ENCODE measurements around the gene ATXN2L.

The ATXN2L gene

GRCh38 chr16:28875134-28876018, 52.6 kb downstream of the ATXN2L start:
- TF ChIP-seq CTCF (IDR thresholded peaks at IDR 0.05; ENCODE audit: low read depth, low read length) = no peak

DNA sequence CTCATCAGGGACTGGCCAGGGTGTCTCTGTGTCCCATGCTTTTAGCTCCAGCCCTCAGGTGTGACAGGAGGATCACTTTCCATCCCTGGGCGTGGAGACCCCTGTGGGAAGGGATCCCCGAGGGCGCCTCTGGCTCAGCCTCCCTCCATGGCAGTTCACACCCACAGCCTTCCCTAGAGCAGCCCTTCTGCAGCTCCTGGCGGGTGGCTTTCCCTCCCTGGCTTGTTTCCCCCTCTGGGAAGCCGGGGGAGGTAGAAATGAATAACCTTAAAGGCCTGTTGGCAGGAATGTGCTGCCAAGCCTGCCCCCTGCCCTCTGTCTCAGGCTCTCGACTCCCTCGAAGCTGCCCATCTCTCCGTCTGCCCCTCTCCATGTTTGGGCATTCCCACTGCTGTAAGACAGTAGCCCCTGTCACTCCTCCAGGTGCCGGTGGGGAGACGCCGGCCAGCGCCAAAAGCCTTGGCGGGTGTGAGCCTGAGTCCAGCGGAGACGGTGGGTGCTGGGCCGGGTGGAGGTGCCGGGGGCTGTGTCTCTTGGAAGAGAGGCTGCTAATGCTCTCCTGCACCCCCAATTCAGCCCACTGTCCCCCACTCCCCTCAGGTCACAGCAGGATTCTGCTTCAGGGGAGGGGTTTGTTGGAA, 53.3 kb downstream of the ATXN2L start:
- no peak for TF ChIP-seq CTCF (IDR thresholded peaks at IDR 0.05; ENCODE audit: low read depth, low read length)
- H3K4me3 ChIP-seq (ENCODE audit: low read depth, low read length) = no peak overlapping the region

More at GRCh38 chr16:28875134-28876018, 52.6 kb downstream of the ATXN2L start:
- no peak overlapping the region for H3K4me3 ChIP-seq (ENCODE audit: low read depth, low read length)

DNA sequence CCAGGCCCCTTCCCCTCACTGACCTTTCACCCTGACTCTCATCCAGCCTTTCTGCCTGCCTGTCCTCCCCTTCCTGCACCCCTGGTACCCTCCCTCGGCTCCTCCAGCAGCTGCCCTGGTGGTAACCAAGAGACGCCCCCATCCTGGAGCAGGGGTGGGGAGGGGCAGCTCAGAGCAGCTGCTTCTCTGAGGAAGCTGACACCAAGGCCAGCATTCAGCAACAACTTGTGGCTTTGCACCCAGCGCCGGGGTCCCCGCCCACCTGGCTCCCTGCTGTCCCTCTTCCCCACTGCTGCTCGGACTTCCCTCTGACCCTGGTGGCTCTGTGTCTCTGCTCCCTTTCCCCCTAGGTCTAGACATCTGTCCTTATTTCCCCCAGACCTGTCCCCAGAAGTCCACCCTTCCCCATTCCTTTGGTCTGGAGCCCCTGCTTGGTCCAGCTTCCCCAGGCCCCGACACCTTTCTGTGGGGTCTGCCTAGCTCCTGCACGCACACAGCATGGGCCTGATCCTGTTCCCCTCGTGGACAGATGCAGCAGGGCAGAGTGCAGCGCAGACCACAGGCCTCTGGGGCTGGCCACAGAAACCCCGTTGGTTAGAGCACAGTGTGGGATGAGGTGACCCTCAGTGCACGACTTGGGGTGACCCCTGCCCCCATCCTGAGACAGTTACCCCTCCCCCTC, 54.3 kb downstream of the ATXN2L start:
- no peak for TF ChIP-seq CTCF (IDR thresholded peaks at IDR 0.05; ENCODE audit: low read depth, low read length)
- no peak overlapping the region for H3K4me3 ChIP-seq (ENCODE audit: low read depth, low read length)

DNA sequence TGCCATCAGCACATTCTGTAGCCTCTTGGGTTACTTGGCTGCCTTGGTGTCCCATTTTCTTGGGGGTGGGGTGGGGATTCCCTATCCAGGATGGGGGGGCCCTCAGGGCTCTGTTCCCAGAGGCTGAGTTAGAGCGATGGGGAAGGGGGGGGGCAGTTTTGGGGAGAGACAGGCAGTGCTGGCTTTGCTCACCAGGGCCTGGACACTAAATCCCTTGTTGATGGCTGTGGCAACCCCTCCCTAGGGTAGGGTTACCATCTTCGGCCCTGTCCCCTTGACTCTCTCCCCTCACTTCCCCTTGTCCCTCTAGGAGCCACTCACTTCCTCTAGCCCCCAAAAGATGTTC, 54.8 kb downstream of the ATXN2L start:
- TF ChIP-seq CTCF (IDR thresholded peaks at IDR 0.05; ENCODE audit: low read depth, low read length) = no peak
- no peak overlapping the region for H3K4me3 ChIP-seq (ENCODE audit: low read depth, low read length)

DNA sequence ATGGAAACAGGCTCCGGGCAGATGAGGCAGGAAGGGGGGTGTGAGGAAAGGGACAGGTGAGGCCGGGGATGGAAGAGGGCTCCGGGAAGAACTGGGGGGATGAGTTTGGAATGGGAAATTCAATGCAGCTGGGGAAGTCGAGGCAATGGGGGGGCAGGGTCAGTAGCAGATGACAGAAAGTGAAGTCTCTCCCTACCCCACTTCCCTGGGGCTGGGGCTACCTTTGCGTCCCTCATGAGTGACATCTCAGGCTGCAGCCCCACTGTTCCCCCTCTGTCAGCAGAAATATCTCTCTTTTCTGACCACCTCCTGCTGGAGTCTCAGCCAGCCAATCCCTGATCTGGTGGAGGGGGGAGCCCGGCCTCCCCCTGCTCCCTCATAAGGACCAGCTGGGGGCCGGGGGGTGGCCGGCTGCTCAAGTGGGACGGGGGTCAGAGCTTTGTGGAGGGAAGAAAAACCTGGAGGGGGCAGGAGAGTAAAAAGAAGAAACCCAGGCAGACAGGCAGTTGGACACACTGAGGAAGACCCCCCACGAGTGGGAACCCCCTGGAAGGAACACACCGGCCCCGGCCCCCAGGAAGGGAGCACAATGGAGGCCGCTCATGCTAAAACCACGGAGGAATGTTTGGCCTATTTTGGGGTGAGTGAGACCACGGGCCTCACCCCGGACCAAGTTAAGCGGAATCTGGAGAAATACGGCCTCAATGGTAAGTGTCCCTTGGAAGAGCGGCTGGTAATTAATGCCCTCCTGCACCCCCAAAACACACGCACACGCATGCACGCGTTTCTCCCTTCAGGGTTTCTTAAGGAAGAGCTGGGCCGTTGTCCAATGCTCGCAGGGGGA, 55.5 kb downstream of the ATXN2L start, which contains the start of gene ATP2A1:
Gene ATP2A1 (plus strand): TSS at position 406 of the 844 bp plus-strand sequence. CDS start 184 bp downstream, at position 590.
- no peak for TF ChIP-seq CTCF (IDR thresholded peaks at IDR 0.05; ENCODE audit: low read depth, low read length)
- H3K4me3 ChIP-seq (ENCODE audit: low read depth, low read length) = peak within 1 kb of the TSS; percentile 79

DNA sequence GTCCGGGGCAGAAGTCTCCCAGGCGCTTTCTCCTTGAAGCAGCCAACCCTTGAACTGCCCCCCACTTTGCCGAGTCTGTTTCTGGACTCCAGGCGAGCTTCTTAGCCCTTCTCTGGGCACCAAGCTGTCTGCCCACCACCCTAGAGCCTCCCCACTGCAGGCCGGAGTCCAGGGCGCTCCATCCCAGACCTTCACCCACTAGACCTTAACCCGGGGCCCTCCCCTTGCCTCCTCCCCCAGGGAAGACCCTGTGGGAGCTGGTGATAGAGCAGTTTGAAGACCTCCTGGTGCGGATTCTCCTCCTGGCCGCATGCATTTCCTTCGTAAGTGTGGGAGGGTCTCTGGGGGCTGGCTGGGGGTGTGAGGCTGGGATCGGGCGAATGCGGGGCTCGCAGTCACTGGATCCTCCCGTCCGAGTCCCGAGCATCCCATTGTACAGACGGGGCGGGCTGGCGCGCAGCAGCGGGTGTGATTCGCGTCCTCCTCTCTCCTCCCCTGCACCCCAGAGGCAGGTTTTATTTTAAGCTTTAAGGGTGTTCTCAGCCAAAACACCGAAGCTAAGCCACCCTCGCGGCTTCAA, 56.6 kb downstream of the ATXN2L start:
- H3K4me3 ChIP-seq (ENCODE audit: low read depth, low read length) = peak overlapping the region; percentile 79
- TF ChIP-seq CTCF (IDR thresholded peaks at IDR 0.05; ENCODE audit: low read depth, low read length) = no peak
